Spleen (tissue), 7 donors: ENCODE results near the gene ARHGAP28.

Experiments used
- CTCF ChIP-seq, 11 experiments: fragments of 200-600 bp in 7 of 11; fragments of 450-650 bp in 4 of 11; sonication (generic) in 4 of 11; IDR thresholded peaks in 8 of 11; conservative IDR thresholded peaks in 3 of 11; 1 replicate in 7 of 11; 2 replicates in 4 of 11; pipeline versions ENCODE4 v1.4.0 to v1.8.0; 2016 to 2021; ENCODE audit warnings: antibody characterized with exemption in 11 of 11, inconsistent platforms in 4 of 11, mild to moderate bottlenecking in 1 of 11
- POLR2AphosphoS5 ChIP-seq, 3 donors: sonication (generic); formaldehyde crosslinking; IDR thresholded peaks; one replicate each; pipeline ENCODE4 v1.5.1; 2017; ENCODE audit warnings: antibody characterized with exemption in 3 of 3
- donor health status: DM: no; HTN: no; CAD: no; lungs with moderate emphysema.
- donor health status: DM: no; HTN: no; CAD: no.
- donor health status: DM: no; HTN: no; CAD: no.

GRCh38 chr18:6835345-6835744, 105.8 kb downstream of the ARHGAP28 start:
- TF ChIP-seq CTCF (IDR thresholded peaks at IDR 0.05 in 8 of 11, conservative IDR thresholded peaks at IDR 0.05 in 3 of 11) (no peak), POLR2AphosphoS5 (IDR thresholded peaks at IDR 0.05) (no peak)
